Measurements from ENCODE around the gene CASP10. TPM values are rescaled to one million over a fixed set of nuclear protein-coding genes. Genes with fewer than 3 reads are reported as not detected.

The CASP10 gene
- total and polyA plus RNA-seq, 2 of the 4 experiments (the other 2 are of a cell fraction) = 0.12 to 0.90 TPM

DNA sequence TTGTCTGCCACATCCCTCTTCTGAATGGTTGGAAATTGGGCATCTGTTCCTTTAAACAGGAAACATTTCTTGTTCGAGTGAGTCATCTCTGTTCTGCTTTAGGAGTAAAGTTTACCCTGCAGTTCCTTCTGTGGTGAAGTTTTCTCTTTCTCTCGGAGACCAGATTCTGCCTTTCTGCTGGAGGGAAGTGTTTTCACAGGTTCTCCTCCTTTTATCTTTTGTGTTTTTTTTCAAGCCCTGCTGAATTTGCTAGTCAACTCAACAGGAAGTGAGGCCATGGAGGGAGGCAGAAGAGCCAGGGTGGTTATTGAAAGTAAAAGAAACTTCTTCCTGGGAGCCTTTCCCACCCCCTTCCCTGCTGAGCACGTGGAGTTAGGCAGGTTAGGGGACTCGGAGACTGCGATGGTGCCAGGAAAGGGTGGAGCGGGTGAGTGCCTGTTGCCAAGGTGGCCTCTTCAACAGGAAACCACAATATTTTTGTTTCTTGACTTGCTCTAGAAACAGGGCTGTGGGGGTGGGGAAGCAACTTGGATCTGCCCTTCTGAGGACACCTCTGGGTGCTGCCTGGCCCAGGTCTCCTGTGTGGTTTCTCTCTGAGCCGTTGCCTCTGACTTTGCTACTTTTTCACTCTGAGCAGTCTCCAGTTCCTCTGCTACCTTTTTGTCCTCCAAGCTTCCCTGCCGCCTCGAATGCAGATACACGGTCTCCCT lies 75.2 kb downstream of the CASP10 start:
- Histone ChIP-seq H3K36me3 (ENCODE audit: control insufficient read depth, insufficient read depth, low read length) (no peaks in the 10 kb centered on the region), H4K20me1 (ENCODE audit: insufficient read depth, low read length) (no peaks in the 10 kb centered on the region), H3K9me1 (ENCODE audit: insufficient read depth, low read length) (peaks cover 16% of the 10 kb centered on the region), H3K14ac (replicated peaks; ENCODE audit: low read depth, low read length) (peak overlapping the region; percentile 95), H4K91ac (ENCODE audit: insufficient read depth, low read depth, low read length) (peak overlapping the region; percentile 92), H3K4me3 (ENCODE audit: insufficient read depth, low read depth, low read length) (peak overlapping the region; percentile 67), H4K5ac (ENCODE audit: low read depth, low read length) (peak overlapping the region; percentile 87), H2BK20ac (ENCODE audit: low read depth, low read length) (peak overlapping the region; percentile 84), H4K8ac (ENCODE audit: low read depth in 2 of 2, low read length in 2 of 2) (peak overlapping the region; percentile 64 to 88), H2AK9ac (replicated peaks; ENCODE audit: low read depth, low read length, poor library complexity) (peak overlapping the region; percentile 96), H3K4ac (ENCODE audit: low read depth, low read length) (peak overlapping the region; percentile 96), H2AFZ (replicated peaks; ENCODE audit: low read length, poor library complexity) (peak overlapping the region; percentile 90), H2BK120ac (ENCODE audit: low read depth, low read length) (peak overlapping the region; percentile 86), H3K18ac (ENCODE audit: low read depth, low read length) (peak overlapping the region; percentile 88), H3K27me3 (ENCODE audit: control insufficient read depth, insufficient read depth, low read length) (no peaks in the 10 kb centered on the region), H2AK5ac (ENCODE audit: low read depth, low read length) (peak overlapping the region; percentile 76), H3K23ac (ENCODE audit: low read depth, low read length) (peak overlapping the region; percentile 94), H2BK5ac (ENCODE audit: low read depth, low read length, poor library complexity, severe bottlenecking) (peak overlapping the region; percentile 94), H3K79me1 (ENCODE audit: low read depth in 1 of 2, low read length in 2 of 2) (peaks cover 20 to 40% of the 10 kb centered on the region in 2 experiments), H2BK15ac (ENCODE audit: low read depth, low read length) (peak overlapping the region; percentile 88; the same call in 2 of the 3 replicates), H3K9me3 (ENCODE audit: control insufficient read depth, insufficient read depth, low read length) (no peaks in the 10 kb centered on the region), H3K4me2 (ENCODE audit: low read depth, low read length) (peak overlapping the region; percentile 88), H3K56ac (ENCODE audit: extremely low read depth, insufficient read depth, low read length) (peak overlapping the region; percentile 98), H3K9ac (ENCODE audit: low read depth, low read length) (peak overlapping the region; percentile 85), H3K27ac (ENCODE audit: insufficient read depth, low read length) (peak overlapping the region; percentile 88), H3K4me1 (ENCODE audit: control insufficient read depth, insufficient read depth, low read length) (peaks cover 12% of the 10 kb centered on the region)
- POLR2A ChIA-PET (ENCODE audit: unreplicated experiment) = no interaction called here
- TF ChIP-seq RAD21 (IDR thresholded peaks at IDR 0.05; ENCODE audit: low read length) = peak; percentile 16; the same call in 1 of the 2 replicates
- TF ChIP-seq MAFK (IDR thresholded peaks at IDR 0.05; ENCODE audit: low read depth, low read length) = no peak
- no peak for TF ChIP-seq NFE2L2 (IDR thresholded peaks at IDR 0.05; ENCODE audit: low read depth, low read length)
- no peak; the same call in 1 of the 2 replicates for TF ChIP-seq POLR2A (IDR thresholded peaks at IDR 0.05; ENCODE audit: low read depth, low read length)
- no peak for TF ChIP-seq RFX5 (IDR thresholded peaks at IDR 0.05; ENCODE audit: low read depth, low read length)
- TF ChIP-seq, protein P1, sequence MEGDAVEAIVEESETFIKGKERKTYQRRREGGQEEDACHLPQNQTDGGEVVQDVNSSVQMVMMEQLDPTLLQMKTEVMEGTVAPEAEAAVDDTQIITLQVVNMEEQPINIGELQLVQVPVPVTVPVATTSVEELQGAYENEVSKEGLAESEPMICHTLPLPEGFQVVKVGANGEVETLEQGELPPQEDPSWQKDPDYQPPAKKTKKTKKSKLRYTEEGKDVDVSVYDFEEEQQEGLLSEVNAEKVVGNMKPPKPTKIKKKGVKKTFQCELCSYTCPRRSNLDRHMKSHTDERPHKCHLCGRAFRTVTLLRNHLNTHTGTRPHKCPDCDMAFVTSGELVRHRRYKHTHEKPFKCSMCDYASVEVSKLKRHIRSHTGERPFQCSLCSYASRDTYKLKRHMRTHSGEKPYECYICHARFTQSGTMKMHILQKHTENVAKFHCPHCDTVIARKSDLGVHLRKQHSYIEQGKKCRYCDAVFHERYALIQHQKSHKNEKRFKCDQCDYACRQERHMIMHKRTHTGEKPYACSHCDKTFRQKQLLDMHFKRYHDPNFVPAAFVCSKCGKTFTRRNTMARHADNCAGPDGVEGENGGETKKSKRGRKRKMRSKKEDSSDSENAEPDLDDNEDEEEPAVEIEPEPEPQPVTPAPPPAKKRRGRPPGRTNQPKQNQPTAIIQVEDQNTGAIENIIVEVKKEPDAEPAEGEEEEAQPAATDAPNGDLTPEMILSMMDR (conservative IDR thresholded peaks at IDR 0.05; ENCODE audit: low read depth, low read length) = no peak; the same call in 1 of the 2 replicates
- TF ChIP-seq CEBPB (IDR thresholded peaks at IDR 0.05; ENCODE audit: low read depth, low read length) = no peak
- TF ChIP-seq, protein P2, sequence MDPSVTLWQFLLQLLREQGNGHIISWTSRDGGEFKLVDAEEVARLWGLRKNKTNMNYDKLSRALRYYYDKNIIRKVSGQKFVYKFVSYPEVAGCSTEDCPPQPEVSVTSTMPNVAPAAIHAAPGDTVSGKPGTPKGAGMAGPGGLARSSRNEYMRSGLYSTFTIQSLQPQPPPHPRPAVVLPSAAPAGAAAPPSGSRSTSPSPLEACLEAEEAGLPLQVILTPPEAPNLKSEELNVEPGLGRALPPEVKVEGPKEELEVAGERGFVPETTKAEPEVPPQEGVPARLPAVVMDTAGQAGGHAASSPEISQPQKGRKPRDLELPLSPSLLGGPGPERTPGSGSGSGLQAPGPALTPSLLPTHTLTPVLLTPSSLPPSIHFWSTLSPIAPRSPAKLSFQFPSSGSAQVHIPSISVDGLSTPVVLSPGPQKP (IDR thresholded peaks at IDR 0.05; ENCODE audit: borderline replicate concordance, low read depth, low read length) = no peak
- TF ChIP-seq RCOR1 (IDR thresholded peaks at IDR 0.05; ENCODE audit: insufficient replicate concordance, low read length) = no peak
- TF ChIP-seq MXI1 (IDR thresholded peaks at IDR 0.05; ENCODE audit: borderline replicate concordance, low read depth, low read length) = peak; percentile 93
- no peak for TF ChIP-seq CHD1 (IDR thresholded peaks at IDR 0.05; ENCODE audit: low read depth, low read length)
- TF ChIP-seq FOS (IDR thresholded peaks at IDR 0.05; ENCODE audit: low read depth, low read length) = peak; percentile 57
- TF ChIP-seq BHLHE40 (IDR thresholded peaks at IDR 0.05; ENCODE audit: low read depth, low read length) = no peak
- BruUV-seq (replicated peaks) = TSS peak; percentile 78
- WGBS, 2 experiments (ENCODE audit: extremely low coverage in 2 of 2, insufficient read length in 1 of 2) = 0% methylated on average over 4 of the region's 10 CpGs; no CpG with 5 or more reads in 1 of the 2 experiments
- CTCF ChIA-PET = no interaction called here
- ATAC-seq (ENCODE audit: low read depth) (peak; percentile 76), DNase-seq (peak; percentile 79)
- intact Hi-C loops (cut with micrococcal nuclease) (loop anchor here (1.0 to 5.0 kb wide), 2 partner anchors 22 to 94 kb away; no protein-coding TSS in a partner anchor), dilution Hi-C loops (cut with HindIII; ENCODE audit: low sequenced_read_pairs, unreplicated experiment) (no loop called here), in situ Hi-C loops (cut with MboI; ENCODE audit: low sequenced_read_pairs) (no loop called here)

Data from IMR-90 (cell line).